SK-N-MC (cell line): ENCODE measurements around the gene ZDHHC21.
"Not testable (repeated sequence)": the region's sequence is repeated elsewhere in the genome, so short reads cannot be mapped to it uniquely, and the experiment has no call there.

Source experiments
- DNase-seq: peaks from one replicate; pipeline ENCODE4 v3.0.0-alpha.2; 2011; ENCODE audit warnings: low read depth, low spot score
- H3K27ac ChIP-seq: fragments of 200-600 bp; sonication (generic); 2 replicates; pipeline ENCODE4 v1.5.1; 2016; ENCODE audit warnings: mixed run types
- H3K36me3 ChIP-seq: fragments of 200-600 bp; sonication (generic); 2 replicates; pipeline ENCODE4 v1.6.1; 2017; ENCODE audit warnings: antibody characterized with exemption, low read length, mixed read lengths; ENCODE audit not compliant: insufficient read depth
- H3K4me3 ChIP-seq: fragments of 200-600 bp; sonication (generic); 2 replicates; pipeline ENCODE4 v1.5.1; 2016
- H3K9ac ChIP-seq: fragments of 200-600 bp; sonication (generic); 2 replicates; pipeline ENCODE4 v1.8.0; 2017; ENCODE audit warnings: mixed run types, mixed read lengths; ENCODE audit not compliant: insufficient read length
- H3K9me3 ChIP-seq: fragments of 200-600 bp; sonication (generic); 2 replicates; pipeline ENCODE4 v1.6.1; 2017; ENCODE audit warnings: low read depth, mild to moderate bottlenecking, antibody characterized with exemption, low read length, moderate library complexity, mixed read lengths
- EZH2 ChIP-seq: fragments of 200-600 bp; sonication (generic); IDR thresholded peaks from one replicate; pipeline ENCODE4 v1.6.1; 2017; ENCODE audit warnings: antibody characterized with exemption
- FOXP2 ChIP-seq: optimal IDR thresholded peaks from 2 replicates; pipeline ENCODE3; 2011; ENCODE audit warnings: mild to moderate bottlenecking, moderate library complexity; ENCODE audit not compliant: insufficient read depth; ENCODE audit errors: extremely low read length, control extremely low read depth
- POLR2AphosphoS5 ChIP-seq: IDR thresholded peaks from 2 replicates; pipeline ENCODE4 v1.6.1; 2012; ENCODE audit warnings: mild to moderate bottlenecking, low read depth, low read length, borderline replicate concordance

Gene ZDHHC21

GRCh38 chr9:14692470-14693250 lies 572 bp downstream of the ZDHHC21 start:
- H3K4me3 ChIP-seq = peak overlapping the region; percentile 80
- peak overlapping the region; percentile 7; the same call in 1 of the 2 replicates for H3K27ac ChIP-seq
- H3K36me3 ChIP-seq = peaks cover 26% of the 10 kb centered on the region
- H3K9ac ChIP-seq = peak overlapping the region; percentile 74
- peak; percentile 36 for TF ChIP-seq FOXP2
- no peak; the same call in 1 of the 2 replicates for TF ChIP-seq POLR2AphosphoS5
- no peaks in the 10 kb centered on the region for H3K9me3 ChIP-seq
- no peak for DNase-seq

GRCh38 chr9:14690948-14691730 lies 2.1 kb downstream of the ZDHHC21 start:
- no peak for TF ChIP-seq POLR2AphosphoS5
- no peak for TF ChIP-seq FOXP2
- TF ChIP-seq EZH2 = no peak
- H3K9ac ChIP-seq = peak overlapping the region; percentile 66
- DNase-seq = no peak
- peak overlapping the region; percentile 34 for H3K27ac ChIP-seq
- no peaks in the 10 kb centered on the region for H3K9me3 ChIP-seq
- H3K36me3 ChIP-seq = peaks cover 41% of the 10 kb centered on the region
- peak overlapping the region; percentile 80 for H3K4me3 ChIP-seq

DNA sequence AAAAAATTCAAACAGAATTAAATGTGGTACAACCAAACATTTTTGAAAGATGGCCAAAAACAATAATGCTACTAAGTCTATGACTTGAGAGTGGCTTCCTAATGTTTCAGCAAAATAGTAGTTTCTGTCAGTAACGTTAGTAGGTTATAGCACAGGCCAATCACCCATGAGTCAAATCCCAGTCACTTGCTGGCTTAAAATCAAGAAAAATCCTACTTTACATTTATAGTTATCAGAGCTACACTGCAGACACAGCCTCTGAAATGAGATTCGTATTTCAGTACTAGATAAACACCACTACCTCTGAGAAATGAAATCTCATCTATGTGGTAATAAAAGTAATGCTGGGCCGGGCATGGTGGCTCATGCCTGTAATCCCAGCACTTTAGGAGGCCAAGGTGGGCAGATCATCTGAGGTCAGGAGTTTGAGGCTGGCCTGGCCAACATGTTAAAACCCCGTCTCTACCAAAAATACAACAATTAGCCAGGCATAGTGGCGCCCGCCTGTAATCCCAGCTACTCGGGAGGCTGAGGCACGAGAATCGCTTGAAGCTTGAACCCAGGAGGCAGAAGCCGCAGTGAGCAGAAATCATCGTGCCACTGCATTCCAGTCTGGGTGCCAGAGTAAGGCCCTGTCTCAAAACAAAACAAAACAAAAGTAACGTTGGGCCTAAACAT lies 6.1 kb downstream of the ZDHHC21 start:
- Histone ChIP-seq H3K27ac (peak overlapping the region; percentile 72), H3K9me3 (no peaks in the 10 kb centered on the region), H3K9ac (peak overlapping the region; percentile 2), H3K36me3 (peaks cover 45% of the 10 kb centered on the region), H3K4me3 (no peak overlapping the region)
- TF ChIP-seq EZH2 = no peak
- DNase-seq = no peak

DNA sequence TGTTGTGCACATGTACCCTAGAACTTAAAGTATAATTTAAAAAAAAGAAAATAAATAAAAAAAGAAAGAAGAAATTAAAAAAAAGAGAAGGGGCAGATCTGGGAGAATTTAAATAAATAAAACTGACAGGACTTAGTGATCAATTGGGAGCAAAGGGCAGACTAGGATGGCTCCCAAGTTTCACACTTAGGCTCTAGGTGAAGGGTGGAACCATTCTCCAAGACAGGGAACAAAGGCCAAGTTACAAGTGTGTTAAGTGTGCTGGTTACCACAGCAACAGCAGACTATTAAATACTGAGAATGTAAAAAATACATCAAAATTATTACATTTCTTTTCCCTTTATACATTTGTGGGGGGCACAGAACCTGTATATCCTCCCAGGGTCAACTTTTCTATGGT lies 7.1 kb downstream of the ZDHHC21 start:
- H3K9ac ChIP-seq = no peak overlapping the region
- TF ChIP-seq POLR2AphosphoS5 (no peak), FOXP2 (no peak), EZH2 (no peak)
- no peak for DNase-seq
- no peaks in the 10 kb centered on the region for H3K9me3 ChIP-seq
- H3K27ac ChIP-seq = no peak overlapping the region
- peaks cover 51% of the 10 kb centered on the region for H3K36me3 ChIP-seq
- no peak overlapping the region for H3K4me3 ChIP-seq

GRCh38 chr9:14682616-14683015 lies 10.6 kb downstream of the ZDHHC21 start:
- not testable (repeated sequence) for DNase-seq, H3K27ac ChIP-seq, H3K9ac ChIP-seq, H3K4me3 ChIP-seq, H3K9me3 ChIP-seq
- H3K36me3 ChIP-seq = peaks cover 49% of the 10 kb centered on the region

DNA sequence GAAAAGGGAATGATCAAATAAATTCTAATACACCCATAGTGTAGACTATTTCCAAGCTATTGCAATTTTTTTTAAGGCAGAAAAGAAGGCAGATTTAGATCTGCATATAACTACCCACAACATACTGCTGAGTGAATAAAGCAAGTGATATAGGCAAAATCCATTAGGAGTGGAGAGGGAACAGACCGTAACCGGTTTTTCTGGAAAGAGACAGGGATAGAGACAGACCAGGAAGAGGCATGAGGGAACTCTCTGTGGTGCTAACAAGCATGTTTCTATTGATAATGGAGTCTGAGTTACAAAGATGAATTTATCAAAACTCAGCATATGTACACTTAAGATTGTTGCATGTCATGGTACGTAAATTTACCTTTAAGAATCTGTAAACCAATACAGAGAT lies 14.5 kb downstream of the ZDHHC21 start:
- DNase-seq = no peak
- peaks cover 47% of the 10 kb centered on the region for H3K36me3 ChIP-seq
- H3K9me3 ChIP-seq = no peaks in the 10 kb centered on the region
- H3K4me3 ChIP-seq = no peak overlapping the region
- no peak overlapping the region for H3K9ac ChIP-seq
- no peak overlapping the region for H3K27ac ChIP-seq
- TF ChIP-seq EZH2 (no peak), FOXP2 (no peak), POLR2AphosphoS5 (no peak)

GRCh38 chr9:14677872-14678271 lies 15.4 kb downstream of the ZDHHC21 start:
- no peaks in the 10 kb centered on the region for H3K9me3 ChIP-seq
- peaks cover 50% of the 10 kb centered on the region for H3K36me3 ChIP-seq
- no peak overlapping the region; the same call in 1 of the 2 replicates for H3K27ac ChIP-seq
- TF ChIP-seq POLR2AphosphoS5 (no peak), FOXP2 (no peak), EZH2 (no peak)
- no peak for DNase-seq
- no peak overlapping the region for H3K9ac ChIP-seq
- no peak overlapping the region for H3K4me3 ChIP-seq

DNA sequence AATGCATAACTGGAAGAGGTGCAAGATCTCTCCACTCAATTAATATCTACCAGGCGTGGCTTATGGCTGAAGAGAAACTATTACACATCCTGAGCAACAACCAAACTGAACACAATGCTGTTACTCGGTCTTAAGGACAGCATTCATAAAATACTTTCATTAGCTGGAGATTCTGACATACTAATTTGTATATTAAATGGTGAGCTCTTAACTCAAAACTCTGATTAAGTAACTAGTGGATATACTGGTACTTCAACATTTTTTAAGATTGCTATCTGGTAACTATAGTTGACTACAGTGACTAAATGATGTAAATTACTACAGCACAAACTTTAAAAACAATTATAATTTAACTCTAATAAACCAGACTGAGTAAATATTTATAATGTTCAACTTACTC lies 15.8 kb downstream of the ZDHHC21 start:
- H3K4me3 ChIP-seq = no peak overlapping the region
- peaks cover 52% of the 10 kb centered on the region for H3K36me3 ChIP-seq
- H3K9me3 ChIP-seq = no peaks in the 10 kb centered on the region
- no peak for DNase-seq
- H3K9ac ChIP-seq = no peak overlapping the region
- no peak for TF ChIP-seq FOXP2
- no peak for TF ChIP-seq POLR2AphosphoS5
- TF ChIP-seq EZH2 = no peak
- H3K27ac ChIP-seq = peak overlapping the region; percentile 5; the same call in 1 of the 2 replicates
